Suprapubic skin (tissue), 4 donors: ENCODE results near the gene MAP3K15.

Experiments
- CTCF ChIP-seq, 2 donors: fragments of 200-600 bp in 1 of 2; fragments of 450-650 bp in 1 of 2; sonication (generic) in 1 of 2; IDR thresholded peaks; one replicate each; pipeline ENCODE4 v1.5.1; 2016 to 2019; ENCODE audit warnings: antibody characterized with exemption in 2 of 2, mild to moderate bottlenecking in 1 of 2, moderate library complexity in 1 of 2
- EP300 ChIP-seq: sonication (generic); formaldehyde crosslinking; IDR thresholded peaks from one replicate; pipeline ENCODE4 v1.6.1; 2017; ENCODE audit warnings: antibody characterized with exemption
- POLR2A ChIP-seq, 2 donors: fragments of 450-650 bp; IDR thresholded peaks; one replicate each; pipeline ENCODE4 v1.6.1; 2017; ENCODE audit warnings: antibody characterized with exemption in 2 of 2, mild to moderate bottlenecking in 2 of 2, moderate library complexity in 2 of 2
- POLR2AphosphoS5 ChIP-seq, 3 donors: sonication (generic); formaldehyde crosslinking; IDR thresholded peaks; one replicate each; pipeline ENCODE4 v1.6.1; 2017; ENCODE audit warnings: antibody characterized with exemption in 3 of 3

- no peak for TF ChIP-seq CTCF (IDR thresholded peaks at IDR 0.05)
- no peak for TF ChIP-seq POLR2A (IDR thresholded peaks at IDR 0.05)
- no peak for TF ChIP-seq POLR2AphosphoS5 (IDR thresholded peaks at IDR 0.05)
- TF ChIP-seq EP300, result no peak
These were observed 40.9 kb upstream of the MAP3K15 start for GRCh38 chrX:19556202-19556601.
